Body of pancreas (tissue), 4 donors: ENCODE data around the gene CROT. TPM values are rescaled to one million over a fixed set of nuclear protein-coding genes. Genes with fewer than 3 reads are reported as not detected.

Experiments
- ATAC-seq: fragments of 150-250 bp; one replicate; pipeline ENCODE4 v1.9.1; 2016
- DNase-seq, 4 donors: peaks; one replicate each; pipeline ENCODE4 v3.0.0-alpha.2; 2019
- H3K27ac ChIP-seq, 4 donors: fragments of 200-600 bp; sonication (generic); 1 replicate in 3 of 4; 2 replicates in 1 of 4; pipeline versions ENCODE4 v1.5.1 to v1.6.1; 2016 to 2019; ENCODE audit warnings: mild to moderate bottlenecking in 1 of 4, mixed read lengths in 1 of 4, moderate library complexity in 1 of 4
- H3K27me3 ChIP-seq, 2 donors: fragments of 200-600 bp; sonication (generic); one replicate each; pipeline ENCODE4 v1.6.0; 2016; ENCODE audit warnings: mild to moderate bottlenecking in 1 of 2
- H3K36me3 ChIP-seq, 2 donors: fragments of 200-600 bp; sonication (generic); replicated peaks in 1 of 2; 2 replicates each; pipeline ENCODE4 v1.5.1; 2016; ENCODE audit warnings: low read depth in 2 of 2; ENCODE audit not compliant: insufficient read depth in 1 of 2
- H3K4me1 ChIP-seq: fragments of 200-600 bp; sonication (generic); one replicate; pipeline ENCODE4 v1.6.0; 2016
- H3K4me3 ChIP-seq, 2 donors: fragments of 200-600 bp; sonication (generic); 1 replicate in 1 of 2; 2 replicates in 1 of 2; pipeline ENCODE4 v1.5.1; 2016 to 2019
- H3K9me3 ChIP-seq, 3 donors: fragments of 200-600 bp; sonication (generic); 1 replicate in 2 of 3; 2 replicates in 1 of 3; pipeline ENCODE4 v1.5.1; 2016
- CTCF ChIP-seq, 7 experiments: fragments of 450-650 bp in 4 of 7; fragments of 200-600 bp in 3 of 7; sonication (generic) in 3 of 7; IDR thresholded peaks; one replicate each; pipeline ENCODE4 v1.5.1; 2016 to 2019; ENCODE audit warnings: antibody characterized with exemption in 7 of 7
- POLR2A ChIP-seq, 3 donors: fragments of 450-650 bp; IDR thresholded peaks; one replicate each; pipeline ENCODE4 v1.6.1; 2016; ENCODE audit warnings: antibody characterized with exemption in 3 of 3, mild to moderate bottlenecking in 2 of 3
- WGBS, 2 donors: methylation state at CpG; one replicate each; pipeline ENCODE4 v1.1.5; 2017; 5-methylcytosine and 5-hydroxymethylcytosine counted together
- intact Hi-C: fragments of 100-400 bp; cut with DNase I; formaldehyde crosslinking; loops from one replicate; pipeline ENCODE4 v1.15.1; 2023
- total RNA-seq, 2 donors: library from RNA; depleted of rRNA; stranded (reverse); fragments of >200 nt; gene quantifications; one replicate each; pipeline ENCODE4 v1.1.0, GENCODE V29; 2016

CROT gene
- total RNA-seq, 2 donors from 2014 or later, result 4.6 to 22.1 TPM

- DNase-seq (no peak), ATAC-seq (no peak)
- TF ChIP-seq CTCF (IDR thresholded peaks at IDR 0.05) (no peak), POLR2A (IDR thresholded peaks at IDR 0.05) (no peak)
- no peaks in the 10 kb centered on the region for H3K4me1 ChIP-seq
- no peak overlapping the region for H3K4me3 ChIP-seq
- peaks cover 0 to 6% (median 0%) of the 10 kb centered on the region in 3 donors for H3K9me3 ChIP-seq
- intact Hi-C loops, result no loop called here
- no peaks in the 10 kb centered on the region for H3K27me3 ChIP-seq
- H3K27ac ChIP-seq, result no peak overlapping the region
- 90 to 100% methylated on average over 1 of the region's 1 CpG for WGBS, 2 donors
- peaks cover 0 to 3% of the 10 kb centered on the region in 2 donors for H3K36me3 ChIP-seq
These were observed 22.6 kb upstream of the CROT start for GRCh38 chr7:87322912-87323311.

- WGBS, 2 donors, result 88 to 94% methylated on average over 2 of the region's 2 CpGs
- intact Hi-C loops, result no loop called here
- TF ChIP-seq POLR2A (IDR thresholded peaks at IDR 0.05), result no peak
- no peak for TF ChIP-seq CTCF (IDR thresholded peaks at IDR 0.05)
These were observed 19.7 kb upstream of the CROT start for GRCh38 chr7:87325576-87326370.

GRCh38 chr7:87328281-87328680 is 17.2 kb upstream of the CROT start:
- H3K36me3 ChIP-seq, result peaks cover 0 to 3% of the 10 kb centered on the region in 2 donors

More at GRCh38 chr7:87325576-87326370, 19.7 kb upstream of the CROT start:
- Histone ChIP-seq H3K9me3 (peaks cover 0 to 25% (median 0%) of the 10 kb centered on the region in 3 donors), H3K27ac (no peak overlapping the region), H3K36me3 (peaks cover 0 to 3% of the 10 kb centered on the region in 2 donors), H3K27me3 (no peaks in the 10 kb centered on the region), H3K4me3 (no peak overlapping the region), H3K4me1 (no peaks in the 10 kb centered on the region)
- ATAC-seq (no peak), DNase-seq (no peak)

GRCh38 chr7:87330316-87330715 is 15.1 kb upstream of the CROT start:
- H3K9me3 ChIP-seq, result peaks cover 0 to 28% (median 0%) of the 10 kb centered on the region in 3 donors
- WGBS, 2 donors, result 45 to 67% methylated on average over 3 of the region's 3 CpGs
- no peak for TF ChIP-seq POLR2A (IDR thresholded peaks at IDR 0.05)
- TF ChIP-seq CTCF (IDR thresholded peaks at IDR 0.05), result no peak

More at GRCh38 chr7:87328281-87328680, 17.2 kb upstream of the CROT start:
- 86 to 91% methylated on average over 3 of the region's 3 CpGs for WGBS, 2 donors
- Histone ChIP-seq H3K27me3 (no peaks in the 10 kb centered on the region), H3K27ac (no peak overlapping the region), H3K4me1 (no peaks in the 10 kb centered on the region), H3K4me3 (no peak overlapping the region), H3K9me3 (peaks cover 0 to 28% (median 0%) of the 10 kb centered on the region in 3 donors)
- TF ChIP-seq CTCF (IDR thresholded peaks at IDR 0.05) (no peak), POLR2A (IDR thresholded peaks at IDR 0.05) (no peak)
- intact Hi-C loops, result no loop called here
- no peak for DNase-seq
- no peak for ATAC-seq

More at GRCh38 chr7:87330316-87330715, 15.1 kb upstream of the CROT start:
- H3K4me3 ChIP-seq, result no peak overlapping the region
- ATAC-seq (no peak), DNase-seq (no peak)
- intact Hi-C loops, result no loop called here
- no peaks in the 10 kb centered on the region for H3K27me3 ChIP-seq
- H3K27ac ChIP-seq, result no peak overlapping the region
- no peaks in the 10 kb centered on the region for H3K4me1 ChIP-seq
- H3K36me3 ChIP-seq, result no peaks in the 10 kb centered on the region
